NCI-H128 (cell line): ENCODE measurements around the gene EFNA1.
"Not testable (repeated sequence)": the region's sequence is repeated elsewhere in the genome, so short reads cannot be mapped to it uniquely, and the experiment has no call there.

Experiments used
- DNase-seq: peaks from one replicate; lab custom pipeline; 2025; ENCODE audit not compliant: unreplicated experiment; lab: John Stamatoyannopoulos, UW

Gene EFNA1

GRCh38 chr1:155140630-155140953 lies 12.9 kb downstream of the EFNA1 start:
- no peak for DNase-seq

- DNase-seq = no peak
Measured at GRCh38 chr1:155141749-155142148, 14.1 kb downstream of the EFNA1 start.

GRCh38 chr1:155145491-155145890 lies 17.8 kb downstream of the EFNA1 start:
- no peak for DNase-seq

GRCh38 chr1:155155996-155156643 lies 28.4 kb downstream of the EFNA1 start:
- DNase-seq = not testable (repeated sequence)

- DNase-seq = no peak
Measured at GRCh38 chr1:155158991-155159390, 31.3 kb downstream of the EFNA1 start.

GRCh38 chr1:155160128-155160527 lies 32.5 kb downstream of the EFNA1 start:
- DNase-seq = no peak

GRCh38 chr1:155162631-155163030 lies 35.0 kb downstream of the EFNA1 start:
- not testable (repeated sequence) for DNase-seq

GRCh38 chr1:155163785-155164184 lies 36.1 kb downstream of the EFNA1 start:
- not testable (repeated sequence) for DNase-seq

- DNase-seq = not testable (repeated sequence)
Measured at GRCh38 chr1:155164625-155165024, 36.9 kb downstream of the EFNA1 start.

- no peak for DNase-seq
Measured at GRCh38 chr1:155166051-155166470, 38.4 kb downstream of the EFNA1 start.

GRCh38 chr1:155166471-155167165 lies 38.9 kb downstream of the EFNA1 start:
- no peak for DNase-seq

- peak; percentile 94 for DNase-seq
Measured at GRCh38 chr1:155167166-155168104, 39.8 kb downstream of the EFNA1 start.

- DNase-seq = not testable (repeated sequence)
Measured at GRCh38 chr1:155168105-155168445, 40.4 kb downstream of the EFNA1 start.

- no peak for DNase-seq
Measured at GRCh38 chr1:155168456-155169210, 41.0 kb downstream of the EFNA1 start.

GRCh38 chr1:155169541-155169940 lies 41.9 kb downstream of the EFNA1 start:
- DNase-seq = no peak

- DNase-seq = no peak
Measured at GRCh38 chr1:155170101-155170785, 42.6 kb downstream of the EFNA1 start.

GRCh38 chr1:155170806-155171205 lies 43.1 kb downstream of the EFNA1 start:
- DNase-seq = no peak

GRCh38 chr1:155171836-155172731 lies 44.4 kb downstream of the EFNA1 start:
- DNase-seq = no peak

GRCh38 chr1:155172732-155173477 lies 45.2 kb downstream of the EFNA1 start, which contains the start of gene KRTCAP2:
TSS of gene KRTCAP2 (minus strand) at chr1:155173304. CDS start at chr1:155173224, 80 bp downstream.
- peak; percentile 99 for DNase-seq
